GM18861 (cell line): Measurements from ENCODE around the gene HOXA4.

Source experiments
- ATAC-seq: cut with Tn5 transposase; IDR thresholded peaks from one replicate; pipeline ENCODE4 v1.9.1; 2021; ENCODE audit not compliant: unreplicated experiment

Gene HOXA4

DNA sequence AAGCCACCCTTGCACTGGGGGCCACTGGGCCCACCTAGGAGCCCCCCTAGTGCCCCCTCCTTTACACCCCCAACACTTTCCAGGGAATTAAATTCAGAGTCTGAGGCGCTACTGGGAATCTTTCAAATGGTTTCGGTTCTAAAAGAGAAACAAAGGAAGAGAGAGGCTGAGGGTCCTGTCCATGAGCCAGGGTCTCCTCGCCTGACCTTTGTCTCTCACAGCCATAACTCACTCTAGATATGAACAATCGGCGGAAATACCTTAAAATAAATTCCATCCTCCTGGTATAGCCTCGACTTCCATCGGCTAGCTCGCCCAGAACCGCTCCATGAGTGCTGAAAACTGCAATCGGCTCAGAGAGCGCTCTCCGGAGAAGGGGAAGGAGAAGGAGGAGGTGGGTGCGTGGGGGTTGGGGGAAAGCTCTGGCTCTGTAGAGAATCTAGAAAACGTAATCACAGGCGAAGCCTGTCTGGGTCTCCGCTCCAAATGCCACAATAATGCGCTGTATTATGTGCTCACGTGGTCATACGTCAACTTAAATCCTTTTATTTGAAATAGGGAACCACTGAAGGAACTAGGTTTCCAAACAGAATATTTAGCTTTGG lies 12.6 kb downstream of the HOXA4 start:
- ATAC-seq = no peak

DNA sequence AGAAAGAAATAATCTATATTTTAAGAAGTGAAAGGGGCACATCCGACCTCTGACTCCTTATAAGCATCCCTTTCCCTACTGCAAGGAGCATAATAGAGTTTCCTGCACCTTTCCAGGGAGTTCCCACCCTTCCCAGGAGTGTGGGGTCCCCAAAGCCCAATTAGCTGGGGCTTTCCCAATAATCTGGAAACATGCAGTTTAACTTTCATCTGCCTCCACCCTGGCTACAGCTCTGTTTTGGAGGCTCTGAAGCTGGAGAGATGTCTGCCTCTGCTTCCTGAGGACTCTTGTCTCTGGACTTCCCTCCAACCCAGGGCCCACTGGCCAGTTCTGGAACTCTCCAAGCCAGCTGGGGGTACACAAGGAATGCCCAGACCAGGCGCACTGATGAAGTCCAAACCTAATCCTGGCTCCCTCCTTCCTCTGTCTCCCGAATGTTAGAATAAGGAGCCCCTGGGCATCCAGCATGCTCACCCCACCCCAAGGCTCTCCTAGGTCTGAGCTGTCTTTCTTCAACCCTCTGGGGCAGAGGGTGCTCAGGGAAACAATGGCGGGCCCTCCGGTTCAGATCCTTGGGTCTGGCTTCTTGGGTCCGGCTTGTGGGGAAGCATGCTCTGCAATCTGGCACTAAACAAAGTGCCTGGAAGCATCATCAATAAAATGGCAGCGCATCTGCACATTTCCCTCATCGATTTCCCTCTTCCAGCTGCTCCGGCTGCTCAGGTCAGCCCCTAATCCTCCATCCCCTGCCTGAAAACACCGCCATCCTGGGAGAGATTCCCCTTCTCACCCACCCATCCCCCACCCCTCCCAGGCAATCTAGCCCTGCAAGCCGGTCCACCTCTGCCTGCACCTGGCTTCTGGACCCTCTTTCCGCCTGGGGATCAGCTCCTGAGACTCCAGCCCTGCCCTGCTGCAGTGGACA lies 13.3 kb downstream of the HOXA4 start:
- ATAC-seq = no peak

DNA sequence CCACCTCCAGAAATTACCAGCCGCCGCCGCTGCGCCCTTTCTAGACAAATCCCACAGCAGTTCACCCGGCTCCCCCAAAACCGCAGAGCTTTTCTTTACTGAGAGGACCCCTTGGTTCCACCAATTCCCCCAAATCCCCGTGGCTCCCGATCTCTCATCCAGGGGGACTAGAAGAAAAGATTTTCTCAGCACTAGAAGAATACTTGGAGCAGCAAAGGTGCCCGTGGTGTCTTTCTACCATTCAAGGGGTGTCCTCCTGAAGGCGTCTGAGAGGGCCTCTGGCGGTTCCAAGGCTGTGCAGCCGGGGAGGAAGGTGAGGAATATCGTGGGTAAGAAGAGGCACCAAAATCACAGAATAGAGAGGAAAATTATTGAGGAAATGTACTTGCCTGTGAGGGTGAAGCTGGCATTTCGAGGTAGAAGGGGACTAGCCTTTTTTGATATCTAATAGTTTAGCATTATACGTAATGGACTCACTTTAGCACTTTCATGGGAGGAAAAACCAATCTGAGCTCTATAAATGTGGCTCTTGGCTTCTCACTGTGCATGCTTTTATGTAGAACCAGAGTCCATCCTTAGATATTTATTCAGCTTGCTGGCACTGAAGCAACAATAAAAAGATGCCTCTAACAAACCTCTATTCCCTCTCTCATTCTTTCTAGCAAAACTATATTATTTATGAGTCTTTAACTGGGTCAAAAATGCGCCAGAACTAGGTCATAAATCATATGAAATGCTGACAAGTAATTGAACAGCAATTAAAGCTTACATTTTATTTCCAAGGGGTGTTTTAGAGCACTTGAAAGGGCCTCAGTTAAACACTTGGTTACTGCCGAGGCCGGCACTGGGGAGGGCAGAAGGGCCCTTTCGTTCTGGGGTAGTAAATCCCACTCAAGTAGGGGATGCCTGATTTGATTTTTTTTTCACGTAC lies 14.3 kb downstream of the HOXA4 start:
- no peak for ATAC-seq

DNA sequence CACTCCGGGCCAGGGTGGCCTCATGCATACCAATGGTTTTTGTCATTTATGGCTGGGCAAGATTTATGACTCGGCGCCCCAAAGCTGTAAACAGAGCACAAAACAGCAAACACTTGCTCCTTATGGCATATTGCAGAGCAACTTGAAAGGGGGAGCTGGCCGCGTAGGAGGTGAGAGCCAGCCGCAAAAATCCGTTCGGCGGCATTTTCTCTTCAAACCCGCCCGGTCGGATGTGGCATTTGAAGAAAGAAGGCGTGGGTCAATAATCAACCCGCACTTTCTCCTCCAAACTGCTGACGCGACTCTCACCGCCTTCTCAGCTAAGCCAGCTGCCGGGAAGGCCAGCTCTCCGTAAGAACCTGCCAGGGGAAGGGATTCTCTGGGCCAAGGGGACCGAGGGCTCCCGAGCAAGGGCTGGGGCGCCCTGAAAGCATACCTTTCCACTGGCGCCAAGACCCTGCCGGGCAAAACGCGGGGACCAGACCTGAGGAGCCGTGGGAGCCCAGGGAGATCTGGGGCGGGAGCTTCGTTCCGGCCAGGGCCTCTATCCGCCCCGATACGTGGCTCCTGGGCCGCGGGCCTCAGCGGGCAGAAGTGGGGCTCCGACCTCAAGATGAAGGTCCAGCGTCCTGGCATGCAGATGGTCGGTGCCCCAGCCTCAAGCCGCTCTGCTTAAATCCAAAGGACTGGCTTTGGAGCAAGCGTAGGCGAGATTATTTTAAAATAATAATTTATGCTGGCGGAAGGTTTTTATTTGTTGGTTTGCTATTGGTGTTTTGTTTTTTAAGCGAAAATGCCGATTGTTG lies 15.1 kb downstream of the HOXA4 start:
- no peak for ATAC-seq

DNA sequence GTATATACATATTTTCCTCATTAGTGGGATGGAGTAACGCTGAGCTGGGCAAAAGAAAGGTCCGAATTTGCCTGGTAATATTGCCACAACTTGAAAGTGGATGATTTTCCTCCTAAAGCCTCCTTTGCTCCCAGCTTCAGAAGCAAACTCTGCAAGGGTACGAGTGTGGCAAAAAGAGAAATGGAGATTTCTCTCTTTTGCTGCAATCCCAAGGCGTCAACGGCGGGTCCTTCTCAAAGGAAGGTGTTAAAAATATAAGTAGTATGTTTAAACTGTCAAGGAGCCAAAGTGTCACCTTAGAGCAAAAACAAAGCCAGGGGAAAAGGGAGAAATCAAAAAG lies 15.7 kb downstream of the HOXA4 start:
- ATAC-seq = no peak

DNA sequence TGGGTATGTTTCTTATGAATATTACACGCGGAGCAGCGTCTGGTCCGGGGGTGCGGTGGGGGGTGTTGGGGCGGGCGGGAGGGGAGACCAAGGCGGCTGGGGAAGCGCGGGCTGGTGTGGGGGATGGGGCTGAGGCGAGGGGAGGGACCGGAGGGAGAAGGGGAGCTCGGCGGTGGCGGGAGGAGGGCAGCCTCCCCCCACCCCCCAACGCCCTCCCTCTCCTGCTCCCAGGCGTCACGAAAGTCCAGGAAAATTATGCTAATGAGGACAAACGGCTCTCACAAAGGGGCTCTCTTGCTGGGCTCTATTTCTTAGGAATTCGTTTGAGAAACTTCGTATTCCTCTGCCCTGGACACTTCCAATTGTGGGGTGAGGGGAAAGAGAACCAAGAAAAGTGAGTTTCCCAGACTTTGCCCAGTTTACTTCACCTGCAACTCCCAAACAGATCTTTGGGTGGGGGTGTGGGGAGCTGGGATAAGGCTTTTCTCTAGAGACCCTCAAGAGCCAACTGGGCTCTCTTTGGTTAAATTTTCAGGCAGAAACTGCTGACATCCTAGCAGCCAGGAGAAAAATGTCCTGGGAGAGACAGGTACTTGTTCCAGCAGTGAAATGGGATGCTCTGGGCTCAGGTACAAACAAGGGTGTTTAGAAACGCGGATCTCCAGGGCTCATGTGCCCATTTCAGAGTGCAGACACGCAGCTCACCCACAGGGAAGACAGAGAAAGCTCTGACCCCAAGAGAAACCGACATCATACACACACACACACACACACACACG lies 16.4 kb downstream of the HOXA4 start:
- no peak for ATAC-seq

GRCh38 chr7:27112955-27113949 lies 17.3 kb downstream of the HOXA4 start:
- ATAC-seq = no peak

GRCh38 chr7:27112361-27112760 lies 18.2 kb downstream of the HOXA4 start:
- no peak for ATAC-seq

DNA sequence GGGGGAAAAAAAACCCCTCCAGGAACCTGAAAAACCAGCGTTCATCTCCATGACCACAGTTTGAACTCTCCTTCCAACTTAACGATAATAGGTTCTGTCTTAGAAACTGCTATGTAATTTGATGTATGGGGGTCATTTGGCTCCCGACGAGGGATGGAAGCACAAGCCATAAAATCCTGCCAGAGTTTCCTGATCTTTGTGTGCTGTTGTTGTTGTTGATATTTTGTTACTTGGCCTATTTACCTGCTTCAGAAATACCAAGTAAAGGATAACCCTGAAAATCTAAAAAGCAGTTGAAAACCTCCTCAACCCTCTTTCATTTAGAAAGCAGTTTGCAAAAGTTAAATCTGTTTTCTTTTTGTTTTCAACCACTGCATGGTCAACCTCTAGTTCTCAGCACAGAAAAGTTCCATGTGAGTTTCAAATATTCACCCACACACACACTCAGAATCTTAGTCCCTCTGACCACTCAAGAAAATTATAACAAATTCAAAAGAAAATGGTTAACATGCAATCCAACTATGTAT lies 18.7 kb downstream of the HOXA4 start:
- ATAC-seq = no peak

DNA sequence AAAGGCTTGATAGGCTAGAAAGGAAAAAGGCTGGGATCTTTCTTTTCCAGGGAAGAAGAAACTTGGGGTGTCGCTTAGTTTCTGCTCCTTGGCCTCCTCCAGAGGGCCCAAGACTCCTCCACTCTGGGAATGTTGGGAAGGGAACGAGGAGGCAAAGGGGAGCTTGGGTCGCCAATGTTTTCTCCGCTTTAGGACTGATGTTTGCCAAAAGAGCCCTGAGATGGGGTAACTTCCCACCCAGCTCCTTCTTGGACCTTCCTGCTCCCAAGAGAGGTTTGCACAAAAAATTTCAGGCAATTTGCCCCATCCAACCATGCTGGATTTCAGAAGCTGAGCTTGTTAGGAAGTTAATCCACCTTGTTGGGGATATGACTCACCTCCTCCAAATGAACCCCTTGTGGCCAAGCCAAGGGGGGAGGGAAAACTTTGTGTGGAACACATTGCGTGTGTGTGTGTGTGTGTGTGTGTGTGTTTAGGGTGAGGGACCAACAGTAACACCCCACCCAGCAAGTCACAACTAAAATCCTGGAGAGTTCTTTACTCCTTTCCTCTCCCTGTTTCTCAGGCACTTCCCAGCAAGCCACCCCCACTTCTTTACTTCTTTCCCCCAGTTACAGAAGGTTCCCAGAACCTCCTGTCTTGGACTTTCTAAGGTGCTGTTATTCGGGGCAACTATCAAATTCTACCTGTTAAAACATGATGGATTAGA lies 19.4 kb downstream of the HOXA4 start:
- no peak for ATAC-seq

DNA sequence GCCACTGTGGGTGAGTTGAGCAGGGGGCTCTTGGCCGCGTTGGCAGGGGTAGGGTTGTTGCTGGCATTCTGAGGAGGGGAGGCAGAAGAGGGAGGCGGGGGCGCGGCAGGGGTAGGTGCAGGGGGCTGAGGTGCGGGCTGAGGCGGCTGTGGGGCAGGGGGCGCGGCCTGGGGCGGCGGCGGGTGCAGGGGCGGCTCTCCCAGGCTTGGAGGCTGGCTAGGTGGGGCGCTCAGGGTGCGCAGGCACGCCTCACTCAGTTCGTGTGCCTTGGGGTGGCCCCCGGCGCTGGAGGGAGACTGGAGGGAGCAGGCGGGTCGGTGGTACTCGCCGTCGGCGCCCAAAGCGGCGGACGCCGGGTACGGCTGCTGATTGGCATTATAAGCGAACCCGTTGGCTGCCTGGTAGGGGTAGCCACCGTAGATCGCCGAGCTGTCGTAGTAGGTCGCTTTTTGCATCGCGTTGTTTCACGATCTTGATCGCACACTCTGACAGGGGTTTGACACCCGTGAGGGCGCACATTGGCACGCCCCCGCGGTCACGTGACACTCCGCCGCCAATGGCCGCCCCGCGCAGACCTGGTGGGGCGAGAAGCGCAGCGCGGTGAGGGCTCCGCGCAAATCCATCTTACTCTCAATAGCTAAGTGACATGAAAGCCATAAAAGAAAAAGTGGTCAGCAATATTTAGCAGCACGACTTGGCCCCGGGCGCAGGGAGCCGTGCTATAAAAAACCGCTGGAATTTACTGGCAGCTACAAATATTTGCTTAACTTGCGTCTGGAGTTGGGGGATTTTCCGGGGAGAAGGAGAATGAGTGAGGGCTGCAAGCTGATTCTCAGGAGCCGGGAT lies 20.1 kb downstream of the HOXA4 start:
- no peak for ATAC-seq

DNA sequence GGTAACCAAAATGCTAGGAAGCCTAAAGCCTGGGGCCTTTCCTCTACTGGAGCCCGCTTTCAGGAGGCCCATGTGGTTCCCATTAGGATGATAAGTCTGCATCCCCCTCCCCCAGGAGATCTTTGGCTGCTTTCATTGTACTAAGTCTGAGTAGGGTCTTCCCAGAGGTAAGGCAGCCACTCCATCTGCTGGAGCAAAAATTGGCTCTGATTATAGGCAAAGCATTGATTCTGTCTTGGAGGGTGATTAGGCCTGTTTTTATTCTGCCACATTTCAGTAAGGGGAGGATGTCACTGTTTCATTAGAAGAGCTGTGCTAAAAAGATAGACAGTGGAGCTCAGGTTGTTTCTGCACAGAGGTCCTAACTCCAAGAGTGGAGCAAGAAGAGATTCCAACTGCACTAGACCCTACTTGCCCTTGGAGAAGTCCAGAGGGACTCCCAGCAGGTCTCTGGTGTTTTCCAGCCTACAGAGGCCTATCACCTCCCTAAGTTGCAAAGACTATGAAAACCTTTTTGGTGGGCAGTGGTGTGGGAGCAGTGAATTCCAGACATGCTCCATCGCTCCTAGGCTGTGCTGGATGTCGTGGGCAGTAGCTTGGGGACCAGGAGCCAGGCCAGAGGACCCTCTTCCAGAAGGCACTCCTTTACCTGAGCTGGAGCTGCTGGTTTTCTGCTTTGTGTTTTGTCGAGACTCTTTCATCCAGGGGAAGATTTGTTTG lies 20.9 kb downstream of the HOXA4 start:
- ATAC-seq = no peak

GRCh38 chr7:27108390-27109127 lies 22.0 kb downstream of the HOXA4 start:
- ATAC-seq = no peak

- ATAC-seq = no peak
Observed at GRCh38 chr7:27107391-27108381, 22.9 kb downstream of the HOXA4 start.

GRCh38 chr7:27106901-27107240 lies 23.7 kb downstream of the HOXA4 start:
- ATAC-seq = no peak
